ENCODE data around the gene LPCAT1.
"Not testable (repeated sequence)": the region's sequence is repeated elsewhere in the genome, so short reads cannot be mapped to it uniquely, and the experiment has no call there.

The LPCAT1 gene

GRCh38 chr5:1523793-1524480 lies at the start of gene LPCAT1:
TSS of gene LPCAT1 (minus strand) at chr5:1523960. CDS start at chr5:1523844, 116 bp downstream.
- FAIRE-seq = no peak

- not testable (repeated sequence) for FAIRE-seq
Observed at GRCh38 chr5:1571875-1572274, 48.1 kb upstream of the LPCAT1 start.

GRCh38 chr5:1570975-1571374 lies 47.2 kb upstream of the LPCAT1 start:
- FAIRE-seq = no peak

GRCh38 chr5:1568201-1568979 lies 44.6 kb upstream of the LPCAT1 start:
- no peak for FAIRE-seq

GRCh38 chr5:1567527-1568200 lies 43.9 kb upstream of the LPCAT1 start:
- not testable (repeated sequence) for FAIRE-seq

- no peak for FAIRE-seq
Observed at GRCh38 chr5:1565737-1566734, 42.3 kb upstream of the LPCAT1 start.

GRCh38 chr5:1564824-1565736 lies 41.3 kb upstream of the LPCAT1 start:
- no peak for FAIRE-seq

- no peak for FAIRE-seq
Observed at GRCh38 chr5:1564182-1564748, 40.5 kb upstream of the LPCAT1 start.

GRCh38 chr5:1563617-1564181 lies 39.9 kb upstream of the LPCAT1 start:
- no peak for FAIRE-seq

GRCh38 chr5:1563051-1563461 lies 39.3 kb upstream of the LPCAT1 start:
- no peak for FAIRE-seq

- FAIRE-seq = no peak
Observed at GRCh38 chr5:1562599-1562998, 38.8 kb upstream of the LPCAT1 start.

GRCh38 chr5:1561402-1561929 lies 37.7 kb upstream of the LPCAT1 start:
- no peak for FAIRE-seq

GRCh38 chr5:1560499-1560898 lies 36.7 kb upstream of the LPCAT1 start:
- not testable (repeated sequence) for FAIRE-seq

- no peak for FAIRE-seq
Observed at GRCh38 chr5:1558944-1559343, 35.2 kb upstream of the LPCAT1 start.

GRCh38 chr5:1557114-1557873 lies 33.5 kb upstream of the LPCAT1 start:
- no peak for FAIRE-seq

- no peak for FAIRE-seq
Observed at GRCh38 chr5:1555808-1556731, 32.3 kb upstream of the LPCAT1 start.

- no peak for FAIRE-seq
Observed at GRCh38 chr5:1555011-1555807, 31.4 kb upstream of the LPCAT1 start.
